AG09309 (cell line): Measurements from ENCODE around the gene S100A1.

Source experiments
- DNase-seq: peaks from one replicate; pipeline ENCODE4 v3.0.0-alpha.2; 2010; ENCODE audit warnings: low read depth
- H3K4me3 ChIP-seq: 2 replicates; pipeline ENCODE4 v1.5.1; 2011; ENCODE audit warnings: mild to moderate bottlenecking, low read depth, low read length, moderate library complexity; ENCODE audit not compliant: control insufficient read depth
- CTCF ChIP-seq: IDR thresholded peaks from 2 replicates; pipeline ENCODE4 v1.5.1; 2011; ENCODE audit warnings: mild to moderate bottlenecking, low read depth, low read length, inconsistent platforms; ENCODE audit not compliant: insufficient read depth, control insufficient read depth; ENCODE audit errors: missing control alignments

S100A1 gene

GRCh38 chr1:153599847-153600246, 28.4 kb upstream of the S100A1 start:
- TF ChIP-seq CTCF: no peak
- no peak for DNase-seq
- no peak overlapping the region for H3K4me3 ChIP-seq

- no peak for DNase-seq
- H3K4me3 ChIP-seq: no peak overlapping the region
- TF ChIP-seq CTCF: no peak
Observed at GRCh38 chr1:153602749-153603148, 25.5 kb upstream of the S100A1 start.

GRCh38 chr1:153606194-153606593, 22.0 kb upstream of the S100A1 start:
- DNase-seq: no peak
- no peak overlapping the region for H3K4me3 ChIP-seq
- TF ChIP-seq CTCF: no peak

- no peak overlapping the region for H3K4me3 ChIP-seq
- no peak for DNase-seq
- no peak for TF ChIP-seq CTCF
Observed at GRCh38 chr1:153607381-153607780, 20.9 kb upstream of the S100A1 start.

- peak overlapping the region; percentile 35 for H3K4me3 ChIP-seq
- no peak for TF ChIP-seq CTCF
- no peak for DNase-seq
Observed at GRCh38 chr1:153608089-153608682, 20.0 kb upstream of the S100A1 start.

GRCh38 chr1:153608742-153609584, 19.3 kb upstream of the S100A1 start:
- peak; percentile 69 for DNase-seq
- peak overlapping the region; percentile 35 for H3K4me3 ChIP-seq
- TF ChIP-seq CTCF: no peak
